Measurements from ENCODE around the gene JADE2.

JADE2 gene

DNA sequence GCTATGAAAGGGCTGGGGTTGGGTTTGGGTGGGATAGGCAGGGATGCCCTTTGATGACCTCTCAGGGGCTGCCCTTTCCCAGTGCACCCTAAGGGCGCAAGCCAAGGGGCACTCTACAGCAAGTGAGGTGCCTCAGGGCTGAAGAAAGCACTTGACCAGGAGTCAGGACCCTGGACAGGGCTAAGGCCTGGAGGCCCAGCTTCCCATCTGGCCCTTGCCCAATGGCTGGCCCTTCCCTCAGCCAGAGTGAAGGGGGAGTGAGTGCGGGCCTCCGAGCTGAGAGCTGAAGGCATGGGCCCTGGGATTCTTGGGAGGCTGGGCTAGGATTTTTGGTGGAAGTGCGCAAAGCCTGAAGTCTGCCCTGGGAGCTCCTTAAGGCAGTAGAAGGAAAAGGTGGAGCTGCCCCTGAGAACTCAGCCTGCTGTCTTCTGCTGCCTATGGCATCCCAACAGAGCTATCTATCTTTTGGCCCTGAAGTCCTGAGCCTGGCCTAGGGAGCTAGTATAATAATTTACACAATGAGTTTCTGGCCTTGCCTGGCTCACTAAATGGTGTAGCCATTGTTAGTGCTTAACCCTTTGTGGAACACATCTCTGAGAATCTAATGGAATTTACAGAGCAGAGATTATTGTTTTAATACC is 16.4 kb downstream of the JADE2 start:
- DNase-seq (ENCODE audit: extremely low read depth, low read depth) = no peak
- TF ChIP-seq, protein P1, sequence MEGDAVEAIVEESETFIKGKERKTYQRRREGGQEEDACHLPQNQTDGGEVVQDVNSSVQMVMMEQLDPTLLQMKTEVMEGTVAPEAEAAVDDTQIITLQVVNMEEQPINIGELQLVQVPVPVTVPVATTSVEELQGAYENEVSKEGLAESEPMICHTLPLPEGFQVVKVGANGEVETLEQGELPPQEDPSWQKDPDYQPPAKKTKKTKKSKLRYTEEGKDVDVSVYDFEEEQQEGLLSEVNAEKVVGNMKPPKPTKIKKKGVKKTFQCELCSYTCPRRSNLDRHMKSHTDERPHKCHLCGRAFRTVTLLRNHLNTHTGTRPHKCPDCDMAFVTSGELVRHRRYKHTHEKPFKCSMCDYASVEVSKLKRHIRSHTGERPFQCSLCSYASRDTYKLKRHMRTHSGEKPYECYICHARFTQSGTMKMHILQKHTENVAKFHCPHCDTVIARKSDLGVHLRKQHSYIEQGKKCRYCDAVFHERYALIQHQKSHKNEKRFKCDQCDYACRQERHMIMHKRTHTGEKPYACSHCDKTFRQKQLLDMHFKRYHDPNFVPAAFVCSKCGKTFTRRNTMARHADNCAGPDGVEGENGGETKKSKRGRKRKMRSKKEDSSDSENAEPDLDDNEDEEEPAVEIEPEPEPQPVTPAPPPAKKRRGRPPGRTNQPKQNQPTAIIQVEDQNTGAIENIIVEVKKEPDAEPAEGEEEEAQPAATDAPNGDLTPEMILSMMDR (IDR thresholded peaks at IDR 0.05; ENCODE audit: low read depth, low read length) = no peak

DNA sequence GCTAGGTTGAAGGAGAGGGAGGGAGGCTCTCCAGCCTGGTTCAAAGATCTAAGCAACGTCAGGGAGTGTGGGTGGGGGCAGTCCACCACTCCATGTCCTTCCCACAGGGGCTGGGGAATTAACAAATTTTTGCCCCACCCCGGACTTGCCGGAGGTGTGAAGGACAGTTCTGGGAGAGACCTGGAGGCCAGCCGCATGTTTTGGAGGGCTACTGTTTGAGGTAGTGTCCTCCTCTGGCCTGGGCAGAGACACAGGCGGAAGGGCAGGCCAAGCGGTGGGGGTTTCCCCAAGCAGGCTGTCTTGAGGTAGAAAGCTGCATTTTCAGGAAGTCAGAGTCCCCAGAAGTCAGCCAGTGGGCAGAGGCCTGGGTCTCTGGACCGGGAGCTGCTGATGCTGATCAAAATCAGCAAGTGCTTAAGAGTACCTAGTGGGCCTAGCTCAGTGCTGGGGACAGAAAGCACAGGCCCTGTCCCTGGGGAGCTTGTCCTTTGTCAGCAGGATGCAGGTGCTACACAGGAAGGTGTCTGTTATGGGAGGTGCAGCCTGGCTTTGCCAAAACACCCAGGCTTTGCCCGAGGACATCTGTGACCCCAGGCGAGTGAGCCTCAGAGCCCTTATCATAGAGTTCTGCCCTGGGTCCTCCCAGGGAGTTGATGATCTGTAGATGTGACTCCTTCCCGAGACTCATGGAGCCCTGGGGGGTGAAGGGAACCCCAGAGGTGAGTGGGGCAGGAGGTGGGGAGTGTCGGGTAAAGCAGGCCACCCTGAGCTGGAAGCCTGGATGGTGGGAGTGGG is 18.5 kb downstream of the JADE2 start:
- no peak for DNase-seq (ENCODE audit: extremely low read depth, low read depth)
- TF ChIP-seq, protein P1 (IDR thresholded peaks at IDR 0.05; ENCODE audit: low read depth, low read length) = no peak

DNA sequence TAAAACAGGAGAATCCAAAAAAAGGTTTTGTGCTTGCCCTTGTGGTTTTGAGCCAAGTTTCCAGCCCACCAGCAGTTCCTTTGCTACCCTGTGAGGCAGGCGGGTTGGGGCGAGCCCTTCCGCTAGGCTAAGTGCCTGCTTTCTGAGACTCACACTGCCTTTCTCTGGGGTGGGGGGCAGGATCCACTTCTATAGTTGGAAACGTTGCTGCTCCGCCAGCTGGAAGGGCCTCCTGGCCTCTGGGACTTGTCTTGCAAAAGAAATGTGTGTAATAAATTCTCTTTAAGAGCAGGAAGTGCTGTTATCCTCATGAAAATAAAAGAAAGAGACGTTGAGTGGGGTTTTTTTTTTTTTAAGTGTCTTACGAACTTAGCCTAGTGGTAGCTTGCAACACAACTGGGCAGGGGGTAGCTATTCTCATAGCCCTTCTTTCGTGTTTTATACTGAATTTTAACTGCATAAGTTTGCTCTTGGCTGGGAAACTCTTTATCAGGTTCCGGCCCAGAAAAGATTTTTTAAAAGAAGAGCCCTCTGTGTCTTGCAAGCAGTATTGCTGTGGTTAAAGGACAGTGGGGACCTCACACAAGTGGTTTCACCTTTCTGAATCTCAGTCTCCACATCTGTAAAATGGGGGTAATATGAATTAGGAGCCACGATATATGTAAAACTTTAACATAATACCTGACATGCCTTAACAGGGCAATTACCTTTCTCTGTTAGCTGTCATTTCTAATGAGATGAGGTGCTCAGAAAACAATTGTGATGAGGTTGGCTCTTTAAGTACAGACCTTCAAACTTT is 19.8 kb downstream of the JADE2 start:
- DNase-seq (ENCODE audit: extremely low read depth, low read depth) = no peak
- TF ChIP-seq, protein P1 (IDR thresholded peaks at IDR 0.05; ENCODE audit: low read depth, low read length) = no peak

DNA sequence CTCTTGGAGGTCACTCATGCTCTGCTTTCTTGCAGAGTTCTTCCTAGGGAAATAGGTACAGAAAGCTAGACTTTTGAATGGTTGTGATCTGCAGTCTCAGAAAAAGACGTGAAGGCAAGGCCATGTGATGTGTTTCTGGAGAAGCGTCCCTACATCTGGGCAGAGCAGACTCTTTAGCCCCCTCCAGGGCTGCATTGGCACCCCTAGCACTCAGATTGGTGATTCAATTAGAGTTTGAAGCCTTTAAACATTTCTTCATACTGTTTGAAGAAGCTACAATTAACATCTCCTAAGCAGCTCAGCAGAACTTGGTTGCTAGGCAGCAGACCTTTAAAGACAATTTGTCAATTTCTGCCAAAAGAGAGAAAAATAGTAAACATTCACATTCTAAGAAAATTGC is 21.6 kb downstream of the JADE2 start:
- TF ChIP-seq, protein P1 (IDR thresholded peaks at IDR 0.05; ENCODE audit: low read depth, low read length) = no peak
- DNase-seq (ENCODE audit: extremely low read depth, low read depth) = no peak

DNA sequence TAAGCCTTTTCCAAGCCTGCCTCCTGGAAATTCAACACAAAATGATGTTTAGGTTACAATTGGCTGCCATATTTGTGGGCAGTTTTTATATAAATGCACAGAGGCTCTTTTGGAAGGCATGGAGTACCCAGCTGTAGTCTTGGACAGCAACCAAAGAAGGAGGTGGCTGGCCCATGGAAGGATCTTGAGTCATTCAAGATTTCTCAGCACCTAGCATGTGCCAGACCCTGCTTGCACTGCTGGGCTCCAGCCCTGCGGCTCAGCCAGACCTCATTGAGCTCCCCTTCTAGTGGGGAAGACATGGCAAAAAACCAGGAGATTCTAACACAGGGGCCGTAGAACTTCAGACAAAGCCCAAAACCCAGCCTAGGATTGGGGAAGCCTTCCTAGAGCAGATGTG is 22.1 kb downstream of the JADE2 start:
- no peak for DNase-seq (ENCODE audit: extremely low read depth, low read depth)
- TF ChIP-seq, protein P1 (IDR thresholded peaks at IDR 0.05; ENCODE audit: low read depth, low read length) = no peak

DNA sequence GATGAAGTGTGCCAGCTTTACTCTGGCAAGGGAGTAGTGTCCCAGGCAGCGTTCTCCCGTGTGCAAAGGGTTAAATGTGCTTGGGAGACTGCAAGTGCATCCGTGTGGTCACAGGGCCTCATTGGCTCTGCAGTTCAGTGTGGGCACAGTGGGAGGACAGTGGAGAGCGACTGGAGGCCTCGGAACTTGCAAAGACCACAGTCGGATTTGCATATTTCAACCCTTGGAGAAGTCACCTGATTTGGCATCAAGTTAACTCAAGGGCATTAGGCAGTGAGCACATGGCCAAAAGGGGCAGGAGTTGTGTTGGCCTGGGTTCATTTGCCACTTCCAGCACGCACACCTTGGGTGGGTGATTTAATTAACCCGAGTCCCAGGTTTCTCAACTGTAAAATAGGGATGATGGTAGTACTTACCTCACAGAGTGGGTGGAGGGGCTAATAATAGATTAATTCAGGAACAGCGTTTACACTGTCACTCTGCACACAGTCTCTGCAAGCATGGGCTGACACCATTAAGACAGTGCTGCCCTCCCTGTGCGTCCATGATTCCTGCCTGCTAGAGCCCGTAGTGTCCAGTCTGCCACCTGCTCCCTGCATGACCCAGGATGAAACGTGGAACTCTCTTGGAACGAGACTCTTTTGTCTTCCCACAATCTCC is 22.7 kb downstream of the JADE2 start:
- no peak for DNase-seq (ENCODE audit: extremely low read depth, low read depth)
- TF ChIP-seq, protein P1 (IDR thresholded peaks at IDR 0.05; ENCODE audit: low read depth, low read length) = no peak
